HepG2 (cell line): ENCODE results near the gene UQCRC1. TPM values are rescaled to one million over a fixed set of nuclear protein-coding genes. Genes with fewer than 3 reads are reported as not detected.

Experiments used
- ATAC-seq: fragments of 200-7000 bp; cut with Tn5 transposase; 3 replicates; pipeline ENCODE4 v1.9.1; 2020; ENCODE audit warnings: mild to moderate bottlenecking, moderate library complexity
- BruUV-seq: library from RNA; stranded (reverse); fragments of 400-500 nt; replicated peaks from 2 replicates; lab custom pipeline; 2021; lab: Mats Ljungman, UMichigan
- CTCF ChIA-PET: fragments of 300-600 bp; formaldehyde crosslinking; extraction: SDS; loops from one replicate; lab custom pipeline; 2021; ENCODE audit warnings: low total read pairs, inconsistent platforms, low intra/inter-chr PET ratio; lab: Yijun Ruan, JAX
- POLR2A ChIA-PET: fragments of 350-600 bp; sonication (Branson Sonifier 250); formaldehyde crosslinking; loops from one replicate; lab custom pipeline; 2020; ENCODE audit warnings: antibody characterized with exemption, inconsistent platforms; lab: Yijun Ruan, JAX
- DNase-seq: peaks from one replicate; pipeline ENCODE4 v3.0.0-alpha.2; 2015; ENCODE audit warnings: low spot score
- FAIRE-seq: peaks from 3 replicates; lab custom pipeline; 2011; peaks lifted over from hg19 to GRCh38; lab: Jason Lieb, UNC
- H2AFZ ChIP-seq: one replicate; pipeline ENCODE4 v1.6.1; 2011; ENCODE audit warnings: low read length, inconsistent platforms
- H3K27ac ChIP-seq: fragments of 300-600 bp; 3 replicates; pipeline ENCODE4 v1.8.0; 2011; ENCODE audit warnings: mixed run types, mild to moderate bottlenecking, mixed read lengths, low read length, inconsistent platforms; ENCODE audit not compliant: insufficient read depth; ENCODE audit errors: extremely low read length
- H3K27me3 ChIP-seq, 2 experiments: fragments of 200-600 bp in 1 of 2; 2 replicates in 1 of 2; 3 replicates in 1 of 2; pipeline versions ENCODE4 v1.6.0 to v1.8.0; 2011; ENCODE audit warnings: low read length in 2 of 2, mild to moderate bottlenecking in 2 of 2, moderate library complexity in 2 of 2, inconsistent platforms in 1 of 2; ENCODE audit not compliant: insufficient read depth in 2 of 2, control insufficient read depth in 1 of 2
- H3K36me3 ChIP-seq, 2 experiments: fragments of 200-600 bp in 1 of 2; replicated peaks in 1 of 2; 2 replicates in 1 of 2; 3 replicates in 1 of 2; pipeline versions ENCODE4 v1.5.1 to v1.8.0; 2011; ENCODE audit warnings: low read length in 2 of 2, inconsistent platforms in 1 of 2; ENCODE audit not compliant: insufficient read depth in 2 of 2, control insufficient read depth in 1 of 2
- H3K4me1 ChIP-seq: 2 replicates; pipeline ENCODE4 v1.5.1; 2012; ENCODE audit warnings: low read length, inconsistent platforms; ENCODE audit not compliant: insufficient read depth
- H3K4me2 ChIP-seq: 2 replicates; pipeline ENCODE4 v1.6.0; 2011; ENCODE audit warnings: low read depth, low read length, inconsistent platforms
- H3K4me3 ChIP-seq, 3 experiments: fragments of 200-600 bp in 1 of 3; sonication (generic), shearing (Covaris generic) in 1 of 3; replicated peaks in 1 of 3; 2 replicates each; pipeline ENCODE4 v1.5.1; 2011 to 2016; ENCODE audit warnings: low read length in 3 of 3, inconsistent platforms in 2 of 3, low read depth in 2 of 3, mild to moderate bottlenecking in 2 of 3, control low read depth in 1 of 3, mixed read lengths in 1 of 3; ENCODE audit not compliant: insufficient read depth in 1 of 3
- H3K79me2 ChIP-seq: one replicate; pipeline ENCODE4 v1.6.1; 2011; ENCODE audit warnings: low read length, inconsistent platforms; ENCODE audit not compliant: insufficient read depth
- H3K9ac ChIP-seq: 2 replicates; pipeline ENCODE4 v1.6.0; 2011; ENCODE audit warnings: mild to moderate bottlenecking, low read depth, low read length, inconsistent platforms; ENCODE audit not compliant: insufficient read depth
- H3K9me3 ChIP-seq: 2 replicates; pipeline ENCODE4 v1.5.1; 2012; ENCODE audit warnings: mild to moderate bottlenecking, low read length
- H4K20me1 ChIP-seq: 2 replicates; pipeline ENCODE4 v1.6.0; 2011; ENCODE audit warnings: inconsistent platforms, mild to moderate bottlenecking, low read length, moderate library complexity; ENCODE audit not compliant: insufficient read depth
- HNRNPL ChIP-seq: fragments of 200-400 bp; formaldehyde crosslinking; IDR thresholded peaks from 2 replicates; pipeline ENCODE4 v1.6.1; 2017; ENCODE audit warnings: mild to moderate bottlenecking, low read depth, low read length
- ZNF687 ChIP-seq: sonication (generic); formaldehyde crosslinking; IDR thresholded peaks from 2 replicates; pipeline ENCODE4 v1.5.1; 2020; ENCODE audit warnings: mild to moderate bottlenecking, missing genetic modification reagents, moderate library complexity
- WGBS: methylation state at CpG from one replicate; pipeline ENCODE4 v1.1.6; 2017; ENCODE audit warnings: low lambda C conversion rate; 5-methylcytosine and 5-hydroxymethylcytosine counted together
- in situ Hi-C: cut with HindIII; loops from 2 replicates; pipeline ENCODE4 v1.10.0; 2017; ENCODE audit warnings: low pct_unique_long_range_greater_than_20kb; ENCODE audit not compliant: extremely low pct_ligation_motif_present
- intact Hi-C: fragments of 100-400 bp; cut with micrococcal nuclease; formaldehyde crosslinking; loops from one replicate; pipeline ENCODE4 v1.10.0; 2022; ENCODE audit not compliant: unreplicated experiment
- polyA plus RNA-seq, 8 experiments: library from polyadenylated mRNA; depleted of rRNA in 3 of 8; stranded (reverse) in 7 of 8; unstranded in 1 of 8; fragments of >200 nt; fragmentation: Illumina TruSeq in 4 of 8; extraction: Trizol in 4 of 8; gene quantifications; 2 replicates each; pipeline versions ENCODE4 v1.2.1 to v1.2.3, GENCODE V29; 2011 to 2016; ENCODE audit warnings: low read depth in 4 of 8, missing spikeins in 1 of 8, mixed read lengths in 1 of 8; ENCODE audit not compliant: insufficient read depth in 1 of 8
- total RNA-seq, 5 experiments: library from RNA; depleted of rRNA; stranded (reverse); fragments of >200 nt; fragmentation: Illumina TruSeq; extraction: Trizol; gene quantifications; 2 replicates each; pipeline ENCODE4 v1.2.3, GENCODE V29; 2016; ENCODE audit warnings: low read depth in 1 of 5

The UQCRC1 gene
- total and polyA plus RNA-seq, 2 of the 13 experiments (the other 11 are each of a cell fraction or from before 2014, with no cell fraction given): 316 to 680 TPM

GRCh38 chr3:48650723-48651122, 41.3 kb upstream of the UQCRC1 start:
- no peak overlapping the region for H3K4me2 ChIP-seq
- intact Hi-C loops: no loop called here

More at GRCh38 chr3:48650723-48651122, 41.3 kb upstream of the UQCRC1 start:
- in situ Hi-C loops: no loop called here
- POLR2A ChIA-PET: interaction anchor here (2.0 kb wide), 1 partner anchor 15 kb away, joined by 7 read pairs; the partner anchor contains the start of gene SLC26A6
- BruUV-seq: no TSS peak
- H3K9me3 ChIP-seq: no peaks in the 10 kb centered on the region
- no peak overlapping the region for H3K4me3 ChIP-seq
- ATAC-seq (no peak), FAIRE-seq (no peak), DNase-seq (no peak)
- WGBS: 72% methylated on average over 12 of the region's 12 CpGs
- CTCF ChIA-PET: no interaction called here
- H3K27me3 ChIP-seq: no peaks in the 10 kb centered on the region
- no peaks in the 10 kb centered on the region for H4K20me1 ChIP-seq
- no peaks in the 10 kb centered on the region for H3K79me2 ChIP-seq
- no peak overlapping the region for H3K9ac ChIP-seq
- peaks cover 0 to 3% of the 10 kb centered on the region in 2 experiments; a peak in 3 of 5 replicates for H3K36me3 ChIP-seq
- no peak overlapping the region for H2AFZ ChIP-seq
- peaks cover 10% of the 10 kb centered on the region for H3K4me1 ChIP-seq
- TF ChIP-seq ZNF687 (0 out of 2 replicates have a peak, but pooled peaks have one; percentile 16), HNRNPL (no peak)
- H3K27ac ChIP-seq: no peak overlapping the region
